K562 (cell line): Measurements from ENCODE around the gene RFWD3. TPM values are rescaled to one million over a fixed set of nuclear protein-coding genes. Genes with fewer than 3 reads are reported as not detected.

Experiments
- CBX8 ChIP-seq: fragments of 200-600 bp; sonication (generic); IDR thresholded peaks from 2 replicates; pipeline ENCODE4 v1.6.1; 2012; ENCODE audit warnings: borderline replicate concordance, mixed run types, low read depth, mild to moderate bottlenecking, moderate library complexity, mixed read lengths, low read length, control low read depth, inconsistent platforms; ENCODE audit not compliant: poor library complexity, severe bottlenecking; ENCODE audit errors: extremely low read depth
- CHCHD3 ChIP-seq: fragments of 250-450 bp; sonication (Bioruptor Pico); IDR thresholded peaks from 2 replicates; pipeline ENCODE4 v2.1.2; 2022; ENCODE audit warnings: mild to moderate bottlenecking
- ELK1 ChIP-seq: sonication (generic); formaldehyde crosslinking; IDR thresholded peaks from 2 replicates; pipeline ENCODE4 v1.8.1; 2022; ENCODE audit warnings: missing genetic modification reagents
- EP300 ChIP-seq: IDR thresholded peaks from 2 replicates; pipeline ENCODE4 v1.6.1; 2012; ENCODE audit warnings: low read length, improper control_type of control experiment
- FOXJ3 ChIP-seq: sonication (generic); formaldehyde crosslinking; IDR thresholded peaks from 2 replicates; pipeline ENCODE4 v1.4.0; 2020; ENCODE audit warnings: mild to moderate bottlenecking, missing genetic modification reagents
- GATAD2B ChIP-seq: fragments of 450-650 bp; IDR thresholded peaks from 2 replicates; pipeline ENCODE4 v1.6.1; 2017; ENCODE audit warnings: mild to moderate bottlenecking, borderline replicate concordance
- KAT2B ChIP-seq: IDR thresholded peaks from one replicate; pipeline ENCODE4 v1.6.1; 2012; ENCODE audit warnings: low read depth, mild to moderate bottlenecking, control low read depth, inconsistent platforms, low read length, moderate library complexity
- SMC3 ChIP-seq: conservative IDR thresholded peaks from 2 replicates; pipeline ENCODE4 v1.6.1; 2011; ENCODE audit warnings: low read depth, low read length, improper control_type of control experiment; ENCODE audit not compliant: insufficient read depth
- XRCC3 ChIP-seq: fragments of 450-650 bp; IDR thresholded peaks from 2 replicates; pipeline ENCODE4 v1.6.1; 2017; ENCODE audit warnings: mild to moderate bottlenecking, moderate library complexity
- YY1 ChIP-seq, 3 experiments: IDR thresholded peaks; 2 replicates each; pipeline ENCODE4 v1.6.1; 2011; ENCODE audit warnings: low read length in 2 of 3, mild to moderate bottlenecking in 2 of 3, moderate library complexity in 2 of 3, borderline replicate concordance in 1 of 3, control low read depth in 1 of 3, low read depth in 1 of 3; ENCODE audit not compliant: insufficient read depth in 3 of 3, insufficient replicate concordance in 2 of 3, control insufficient read depth in 1 of 3, insufficient read length in 1 of 3; ENCODE audit errors: extremely low read depth in 1 of 3
- ZNF217 ChIP-seq: sonication (generic); formaldehyde crosslinking; IDR thresholded peaks from 2 replicates; pipeline ENCODE4 v1.8.0; 2022; ENCODE audit warnings: mild to moderate bottlenecking, missing genetic modification reagents
- ZNF24 ChIP-seq: fragments of 450-650 bp; IDR thresholded peaks from 2 replicates; pipeline ENCODE4 v1.6.1; 2016
- ZNF699 ChIP-seq: fragments of 250-450 bp; sonication (Bioruptor Pico); IDR thresholded peaks from 2 replicates; pipeline ENCODE4 v1.8.0; 2021; ENCODE audit warnings: mild to moderate bottlenecking, moderate library complexity; ENCODE audit not compliant: insufficient replicate concordance
- polyA plus RNA-seq, 8 experiments: library from polyadenylated mRNA; depleted of rRNA in 4 of 8; stranded (reverse) in 5 of 8; unstranded in 3 of 8; fragments of >200 nt; fragmentation: Nextera tagmentation in 2 of 8; fragmentation: Illumina TruSeq in 1 of 8; extraction: Ambion mirVana in 2 of 8; extraction: Trizol in 1 of 8; gene quantifications; 2 replicates each; pipeline versions ENCODE4 v1.2.1 to v1.2.3, GENCODE V29; 2011 to 2014; ENCODE audit warnings: inconsistent platforms in 1 of 8, missing spikeins in 1 of 8
- total RNA-seq, 7 experiments: library from RNA; depleted of rRNA in 6 of 7; stranded (reverse); fragments of >200 nt in 6 of 7; fragmentation: Illumina TruSeq in 2 of 7; extraction: Trizol in 2 of 7; gene quantifications; 2 replicates each; pipeline versions ENCODE4 v1.2.1 to v1.2.3, GENCODE V29; 2011 to 2021; ENCODE audit warnings: low replicate concordance in 1 of 7
- TF ChIP-seq, protein P1 (sequence below), 3 experiments: IDR thresholded peaks in 2 of 3; conservative IDR thresholded peaks in 1 of 3; 2 replicates each; pipeline ENCODE4 v1.5.1; 2011 to 2012; ENCODE audit warnings: low read length in 3 of 3, mild to moderate bottlenecking in 3 of 3, control low read depth in 2 of 3, improper control_type of control experiment in 1 of 3, inconsistent platforms in 1 of 3, low read depth in 1 of 3, mixed read lengths in 1 of 3, moderate library complexity in 1 of 3; ENCODE audit not compliant: insufficient read depth in 2 of 3
- TF ChIP-seq, protein P2 (sequence below): fragments of 250-450 bp; sonication (Bioruptor Pico); IDR thresholded peaks from 2 replicates; pipeline ENCODE4 v1.5.0; 2021

RFWD3 gene
- total and polyA plus RNA-seq, 9 of the 15 experiments (the other 6 are each of a cell fraction or from before 2014, with no cell fraction given): 20.8 to 121 (median 79.0) TPM

GRCh38 chr16:74607310-74607961, 59.2 kb downstream of the RFWD3 start (continued):
- TF ChIP-seq CHCHD3 (CRISPR knock-in tag) (no peak), YY1 (IDR thresholded peaks at IDR 0.05; ENCODE audit: borderline replicate concordance in 1 of 3, control insufficient read depth in 1 of 3, extremely low read depth in 1 of 3, insufficient read depth in 3 of 3, insufficient read length in 1 of 3, insufficient replicate concordance in 2 of 3, low read depth in 1 of 3, low read length in 2 of 3) (peak in 1 of 3 experiments; percentile 92), GATAD2B (no peak; the same call in 1 of the 2 replicates), ZNF217 (CRISPR knock-in tag) (no peak), ELK1 (no peak), ZNF24 (no peak), SMC3 (no peak), XRCC3 (no peak), EP300 (no peak), FOXJ3 (CRISPR knock-in tag) (no peak), ZNF699 (CRISPR knock-in tag) (no peak), KAT2B (no peak), CBX8 (no peak)
- TF ChIP-seq, protein P1, sequence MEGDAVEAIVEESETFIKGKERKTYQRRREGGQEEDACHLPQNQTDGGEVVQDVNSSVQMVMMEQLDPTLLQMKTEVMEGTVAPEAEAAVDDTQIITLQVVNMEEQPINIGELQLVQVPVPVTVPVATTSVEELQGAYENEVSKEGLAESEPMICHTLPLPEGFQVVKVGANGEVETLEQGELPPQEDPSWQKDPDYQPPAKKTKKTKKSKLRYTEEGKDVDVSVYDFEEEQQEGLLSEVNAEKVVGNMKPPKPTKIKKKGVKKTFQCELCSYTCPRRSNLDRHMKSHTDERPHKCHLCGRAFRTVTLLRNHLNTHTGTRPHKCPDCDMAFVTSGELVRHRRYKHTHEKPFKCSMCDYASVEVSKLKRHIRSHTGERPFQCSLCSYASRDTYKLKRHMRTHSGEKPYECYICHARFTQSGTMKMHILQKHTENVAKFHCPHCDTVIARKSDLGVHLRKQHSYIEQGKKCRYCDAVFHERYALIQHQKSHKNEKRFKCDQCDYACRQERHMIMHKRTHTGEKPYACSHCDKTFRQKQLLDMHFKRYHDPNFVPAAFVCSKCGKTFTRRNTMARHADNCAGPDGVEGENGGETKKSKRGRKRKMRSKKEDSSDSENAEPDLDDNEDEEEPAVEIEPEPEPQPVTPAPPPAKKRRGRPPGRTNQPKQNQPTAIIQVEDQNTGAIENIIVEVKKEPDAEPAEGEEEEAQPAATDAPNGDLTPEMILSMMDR (IDR thresholded peaks at IDR 0.05 in 2 of 3, conservative IDR thresholded peaks at IDR 0.05 in 1 of 3; ENCODE audit: insufficient read depth in 2 of 3, low read depth in 1 of 3, low read length in 3 of 3): no peak
- TF ChIP-seq, protein P2, sequence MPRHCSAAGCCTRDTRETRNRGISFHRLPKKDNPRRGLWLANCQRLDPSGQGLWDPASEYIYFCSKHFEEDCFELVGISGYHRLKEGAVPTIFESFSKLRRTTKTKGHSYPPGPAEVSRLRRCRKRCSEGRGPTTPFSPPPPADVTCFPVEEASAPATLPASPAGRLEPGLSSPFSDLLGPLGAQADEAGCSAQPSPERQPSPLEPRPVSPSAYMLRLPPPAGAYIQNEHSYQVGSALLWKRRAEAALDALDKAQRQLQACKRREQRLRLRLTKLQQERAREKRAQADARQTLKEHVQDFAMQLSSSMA (CRISPR knock-in tag): peak; percentile 99
- TF ChIP-seq, all 486 proteins: peak for 42
